ENCODE results near the gene C11orf24.

GRCh38 chr11:68302670-68303069 is 30.9 kb upstream of the C11orf24 start:
- TF ChIP-seq EZH2 (IDR thresholded peaks at IDR 0.05), result no peak
- TF ChIP-seq CTCF (IDR thresholded peaks at IDR 0.05), result no peak

All from neural progenitor cell (in vitro differentiated cells).